ENCODE data around the gene GRIK1.

Gene GRIK1

GRCh38 chr21:29496337-29496736 is 443.5 kb downstream of the GRIK1 start:
- FAIRE-seq (no peak), DNase-seq (ENCODE audit: low spot score) (no peak)

GRCh38 chr21:29490016-29490415 is 449.8 kb downstream of the GRIK1 start:
- FAIRE-seq (no peak), DNase-seq (ENCODE audit: low spot score) (no peak)

GRCh38 chr21:29487154-29487553 is 452.6 kb downstream of the GRIK1 start:
- no peak for FAIRE-seq
- DNase-seq (ENCODE audit: low spot score): no peak

Measured in urothelium cell line (cell line).